Activated naive CD8-positive, alpha-beta T cell (primary cell): ENCODE data around the gene RAD51B.
A peak's percentile ranks its signal among the peaks of the same experiment; 100 is the strongest.

Source experiments
- H3K27ac Mint-ChIP-seq: one replicate; pipeline ENCODE4 v1.8.0; 2021; ENCODE audit warnings: mixed read lengths
- H3K27me3 Mint-ChIP-seq: one replicate; pipeline ENCODE4 v1.8.0; 2021; ENCODE audit warnings: mixed read lengths
- H3K36me3 Mint-ChIP-seq: one replicate; pipeline ENCODE4 v1.8.0; 2021; ENCODE audit warnings: mixed read lengths
- H3K4me1 Mint-ChIP-seq: one replicate; pipeline ENCODE4 v1.8.0; 2021; ENCODE audit warnings: low read depth, mixed read lengths
- H3K4me3 Mint-ChIP-seq: one replicate; pipeline ENCODE4 v1.8.0; 2021; ENCODE audit warnings: mild to moderate bottlenecking, mixed read lengths
- H3K9me3 Mint-ChIP-seq: one replicate; pipeline ENCODE4 v1.8.0; 2021; ENCODE audit warnings: low read depth, mixed read lengths

RAD51B gene

DNA sequence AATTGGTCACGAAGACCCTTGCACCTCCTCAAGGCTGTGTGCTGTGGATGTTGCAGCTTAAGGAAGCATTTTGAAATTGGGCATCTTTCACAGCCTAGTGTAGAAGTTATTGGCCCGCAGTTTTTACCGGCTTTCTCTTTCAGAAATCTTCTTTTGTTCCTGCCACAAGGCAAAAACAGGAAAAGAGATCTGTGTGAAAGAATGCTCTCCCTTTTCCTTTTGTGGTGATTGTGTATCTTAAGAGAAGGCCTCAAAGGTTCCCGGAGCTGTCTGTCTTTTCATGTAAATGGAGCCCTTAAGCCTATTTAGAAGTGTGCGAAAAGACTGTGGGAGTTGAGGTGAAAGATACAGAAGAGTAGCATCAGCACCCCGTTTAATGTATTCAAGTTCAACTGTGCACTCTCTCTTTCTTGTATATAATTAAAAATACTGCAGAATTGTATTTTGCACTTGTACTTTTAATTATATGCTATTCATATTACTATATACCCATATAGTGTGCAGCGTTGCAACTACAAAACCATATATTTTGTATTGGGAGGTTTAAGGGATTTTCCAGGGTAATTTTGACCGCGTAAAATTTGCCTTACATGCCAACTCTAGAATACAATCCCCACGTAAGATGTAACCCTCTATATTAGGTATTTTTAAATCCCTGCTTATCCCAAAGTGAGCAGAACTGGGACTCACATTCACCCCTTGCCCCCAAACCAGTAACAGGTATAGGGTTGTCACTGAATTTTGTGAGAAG lies 441.7 kb downstream of the RAD51B start:
- Mint-ChIP-seq H3K27me3 (no peaks in the 10 kb centered on the region), H3K4me1 (peaks cover 55% of the 10 kb centered on the region), H3K27ac (peak overlapping the region; percentile 76), H3K9me3 (no peaks in the 10 kb centered on the region), H3K36me3 (no peaks in the 10 kb centered on the region), H3K4me3 (peak overlapping the region; percentile 30)

DNA sequence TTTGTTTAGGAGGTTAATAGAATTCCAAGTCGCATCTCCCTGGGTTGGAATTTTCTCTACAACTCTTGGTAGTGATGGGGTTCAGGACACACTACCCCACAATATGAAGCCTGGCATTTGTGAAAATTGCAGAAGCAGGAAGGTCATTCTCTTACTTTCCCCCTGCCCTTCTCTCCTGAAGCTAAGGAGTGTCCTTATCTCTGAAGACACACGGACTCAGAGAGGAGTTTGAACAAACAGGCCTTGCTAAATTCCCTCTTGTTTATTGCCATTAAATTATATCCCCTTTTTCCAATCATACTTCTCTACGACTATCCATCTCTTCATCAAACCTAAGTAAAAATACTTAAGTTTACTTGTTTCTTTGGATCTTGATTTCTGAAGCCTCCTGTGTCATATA lies 443.0 kb downstream of the RAD51B start:
- no peak overlapping the region for H3K4me3 Mint-ChIP-seq
- no peaks in the 10 kb centered on the region for H3K9me3 Mint-ChIP-seq
- peaks cover 56% of the 10 kb centered on the region for H3K4me1 Mint-ChIP-seq
- peak overlapping the region; percentile 54 for H3K27ac Mint-ChIP-seq
- H3K36me3 Mint-ChIP-seq, result no peaks in the 10 kb centered on the region
- H3K27me3 Mint-ChIP-seq, result no peaks in the 10 kb centered on the region

DNA sequence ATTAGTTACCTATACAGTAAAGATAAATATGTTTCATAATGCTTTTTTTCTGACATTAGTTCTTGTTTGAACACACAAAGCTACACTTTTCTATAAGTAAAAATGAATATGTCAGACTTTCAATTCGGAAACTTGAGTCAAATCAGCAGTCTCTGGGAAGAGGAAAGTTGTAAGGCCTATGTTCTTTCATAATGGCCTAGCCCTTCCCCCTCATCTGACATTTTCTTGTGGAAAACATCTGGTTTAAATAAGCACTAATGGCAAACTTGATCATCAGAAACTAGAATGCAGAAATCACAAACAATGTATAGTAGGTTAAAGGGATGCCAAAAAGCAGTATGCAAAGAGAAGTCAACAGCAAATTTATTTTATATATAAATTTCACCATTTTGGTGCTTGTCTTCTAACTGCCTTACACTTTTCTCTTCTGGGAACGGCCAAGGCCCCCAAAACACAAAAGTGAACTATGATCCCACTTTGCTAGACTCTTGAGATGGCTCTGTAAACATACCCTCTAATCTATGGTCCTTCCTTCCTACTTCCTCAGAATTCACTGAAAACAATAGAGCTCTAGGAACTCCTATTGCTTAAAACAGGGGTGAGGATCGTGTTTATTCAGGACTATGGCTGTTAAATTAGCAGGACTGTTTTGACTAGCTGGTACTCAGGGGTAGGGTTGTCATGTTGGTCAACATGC lies 444.1 kb downstream of the RAD51B start:
- Mint-ChIP-seq H3K4me1 (peaks cover 61% of the 10 kb centered on the region), H3K9me3 (no peaks in the 10 kb centered on the region), H3K4me3 (no peak overlapping the region), H3K27ac (no peak overlapping the region), H3K27me3 (no peaks in the 10 kb centered on the region), H3K36me3 (no peaks in the 10 kb centered on the region)

DNA sequence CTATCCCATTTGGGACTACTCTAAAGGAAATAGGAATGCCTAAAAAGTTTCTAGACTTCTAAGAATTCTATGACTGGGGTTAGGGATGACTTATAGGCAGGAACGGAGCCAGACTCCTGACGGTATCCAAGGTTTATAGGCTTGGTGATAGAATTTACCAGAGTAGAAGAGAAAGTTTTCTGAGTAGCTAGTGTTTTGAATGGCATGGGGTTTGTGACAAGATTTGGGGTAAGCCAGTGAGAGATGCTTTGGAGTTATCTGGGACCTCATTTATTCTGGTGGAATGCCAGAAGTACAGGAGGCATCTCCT lies 444.6 kb downstream of the RAD51B start:
- H3K27me3 Mint-ChIP-seq, result no peaks in the 10 kb centered on the region
- H3K36me3 Mint-ChIP-seq, result no peaks in the 10 kb centered on the region
- H3K4me3 Mint-ChIP-seq, result no peak overlapping the region
- peaks cover 62% of the 10 kb centered on the region for H3K4me1 Mint-ChIP-seq
- no peak overlapping the region for H3K27ac Mint-ChIP-seq
- H3K9me3 Mint-ChIP-seq, result no peaks in the 10 kb centered on the region

DNA sequence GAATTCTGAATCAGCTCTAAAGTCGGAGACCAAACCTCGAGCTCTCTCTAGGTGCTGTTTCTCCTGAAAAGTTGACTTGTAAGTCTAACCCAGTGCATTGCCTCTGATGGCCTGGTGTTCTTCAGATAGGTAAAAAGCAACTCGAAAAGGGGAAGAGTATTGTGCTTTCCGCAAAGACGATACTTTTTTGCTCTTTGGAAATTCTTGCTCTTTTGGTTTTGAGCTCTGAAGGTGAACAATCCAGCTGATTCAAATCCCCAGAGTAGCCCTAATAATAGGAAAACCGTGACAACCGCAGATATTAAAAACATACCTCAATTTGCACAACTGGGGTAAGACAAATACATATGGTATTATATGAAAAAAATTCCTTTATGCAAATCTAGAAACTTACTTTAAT lies 447.4 kb downstream of the RAD51B start:
- no peak overlapping the region for H3K4me3 Mint-ChIP-seq
- H3K4me1 Mint-ChIP-seq, result peaks cover 56% of the 10 kb centered on the region
- H3K9me3 Mint-ChIP-seq, result no peaks in the 10 kb centered on the region
- no peaks in the 10 kb centered on the region for H3K27me3 Mint-ChIP-seq
- H3K27ac Mint-ChIP-seq, result no peak overlapping the region
- peaks cover 2% of the 10 kb centered on the region for H3K36me3 Mint-ChIP-seq

DNA sequence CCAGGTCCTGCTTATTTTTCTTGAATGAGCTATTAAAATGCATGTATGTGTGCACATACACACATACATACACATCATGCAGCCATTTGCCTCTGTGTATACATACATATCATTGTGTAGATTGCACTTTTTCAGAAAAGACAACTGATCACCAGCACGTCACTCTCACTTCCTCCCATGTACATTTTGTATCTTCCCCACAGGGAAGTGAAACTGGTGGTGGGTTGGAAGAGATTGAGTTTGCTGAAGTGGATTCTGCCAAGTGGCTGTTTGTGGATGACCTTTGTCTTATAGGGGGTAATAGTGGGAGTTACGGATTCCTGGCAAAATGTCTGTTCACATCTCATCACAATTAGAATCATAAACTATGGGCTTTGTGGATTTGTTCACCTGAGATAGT lies 448.6 kb downstream of the RAD51B start:
- peak overlapping the region; percentile 11 for H3K4me3 Mint-ChIP-seq
- peaks cover 51% of the 10 kb centered on the region for H3K4me1 Mint-ChIP-seq
- no peaks in the 10 kb centered on the region for H3K27me3 Mint-ChIP-seq
- H3K9me3 Mint-ChIP-seq, result no peaks in the 10 kb centered on the region
- peaks cover 2% of the 10 kb centered on the region for H3K36me3 Mint-ChIP-seq
- H3K27ac Mint-ChIP-seq, result peak overlapping the region; percentile 73

DNA sequence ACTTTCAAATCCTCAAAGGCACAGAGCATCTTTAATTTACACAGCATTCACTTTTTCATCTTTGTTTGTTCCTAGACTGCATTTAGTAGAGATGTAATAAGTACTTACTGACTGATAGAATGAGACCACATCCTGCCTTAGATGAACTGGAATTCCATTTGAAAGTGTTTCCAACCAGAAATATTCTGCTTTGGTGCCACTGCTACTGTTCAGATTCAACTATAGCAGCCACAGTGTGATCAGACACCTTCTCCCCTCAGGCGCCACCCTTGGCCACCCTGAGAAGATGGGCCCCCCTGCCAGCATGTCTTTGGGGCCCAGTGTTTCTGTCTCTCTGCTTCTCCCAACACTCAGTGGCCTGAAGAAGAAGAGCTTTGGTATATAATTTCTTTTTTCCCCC lies 449.1 kb downstream of the RAD51B start:
- peaks cover 51% of the 10 kb centered on the region for H3K4me1 Mint-ChIP-seq
- no peaks in the 10 kb centered on the region for H3K27me3 Mint-ChIP-seq
- H3K9me3 Mint-ChIP-seq, result no peaks in the 10 kb centered on the region
- peak overlapping the region; percentile 11 for H3K4me3 Mint-ChIP-seq
- H3K36me3 Mint-ChIP-seq, result peaks cover 2% of the 10 kb centered on the region
- H3K27ac Mint-ChIP-seq, result peak overlapping the region; percentile 73

DNA sequence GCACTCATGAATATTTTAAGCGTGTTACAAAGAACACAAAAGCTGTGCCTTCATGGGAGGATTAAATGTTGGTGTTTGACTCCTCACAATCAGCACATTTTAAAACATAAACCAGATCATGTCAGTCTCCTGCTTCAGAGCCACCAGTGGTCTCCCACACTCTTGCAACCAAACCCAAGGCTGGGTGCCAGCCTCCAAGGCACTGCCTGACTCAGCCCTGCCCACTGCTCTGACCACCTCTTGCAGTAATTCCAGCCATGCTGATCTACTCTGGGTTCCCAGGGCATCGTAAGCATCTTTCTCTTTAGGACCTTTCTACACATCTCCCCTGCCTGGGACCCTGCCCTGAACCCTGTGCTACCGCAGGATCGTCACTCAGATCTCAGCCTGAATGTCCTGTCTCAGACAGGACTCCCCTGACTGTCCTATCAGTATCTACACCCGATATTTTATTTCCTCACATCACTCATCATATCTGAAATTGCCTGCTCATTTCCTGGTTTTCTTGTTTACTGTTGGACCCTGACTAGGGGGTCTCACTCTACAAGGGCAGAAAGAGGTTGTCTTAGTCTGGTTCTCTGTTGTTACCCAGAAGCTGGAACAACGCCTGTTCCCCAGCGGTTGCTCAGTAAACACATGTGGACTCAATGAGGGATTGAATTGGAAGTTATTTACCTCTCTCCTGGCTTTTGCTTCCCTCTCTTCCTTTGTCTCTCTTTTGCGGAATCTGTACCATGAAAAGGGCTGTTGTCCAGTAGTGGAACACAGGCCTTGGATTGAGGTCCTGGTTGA lies 449.8 kb downstream of the RAD51B start:
- peaks cover 2% of the 10 kb centered on the region for H3K36me3 Mint-ChIP-seq
- no peak overlapping the region for H3K4me3 Mint-ChIP-seq
- no peaks in the 10 kb centered on the region for H3K27me3 Mint-ChIP-seq
- H3K27ac Mint-ChIP-seq, result peak overlapping the region; percentile 73
- H3K9me3 Mint-ChIP-seq, result no peaks in the 10 kb centered on the region
- H3K4me1 Mint-ChIP-seq, result peaks cover 54% of the 10 kb centered on the region

DNA sequence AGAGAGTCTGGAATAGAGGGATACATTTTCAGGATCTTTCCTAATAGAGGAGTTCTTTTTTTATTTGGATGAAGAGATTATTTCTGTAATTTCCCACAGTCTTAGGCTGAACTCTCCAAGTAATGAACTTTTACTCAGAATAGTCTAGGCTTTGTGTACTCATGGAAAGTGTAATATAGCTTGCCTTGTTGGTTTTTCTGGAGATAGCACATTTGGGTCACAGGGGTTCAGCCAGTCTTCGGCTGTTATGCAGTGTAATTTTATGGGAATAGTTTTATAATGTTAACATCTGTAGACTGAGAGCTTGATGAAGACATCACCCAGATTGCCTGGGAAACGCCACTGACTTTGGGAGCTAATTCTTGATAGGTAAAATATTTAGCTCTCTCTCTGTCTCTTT lies 450.8 kb downstream of the RAD51B start:
- peaks cover 61% of the 10 kb centered on the region for H3K4me1 Mint-ChIP-seq
- no peaks in the 10 kb centered on the region for H3K27me3 Mint-ChIP-seq
- H3K27ac Mint-ChIP-seq, result no peak overlapping the region
- H3K4me3 Mint-ChIP-seq, result no peak overlapping the region
- H3K36me3 Mint-ChIP-seq, result peaks cover 2% of the 10 kb centered on the region
- no peaks in the 10 kb centered on the region for H3K9me3 Mint-ChIP-seq

DNA sequence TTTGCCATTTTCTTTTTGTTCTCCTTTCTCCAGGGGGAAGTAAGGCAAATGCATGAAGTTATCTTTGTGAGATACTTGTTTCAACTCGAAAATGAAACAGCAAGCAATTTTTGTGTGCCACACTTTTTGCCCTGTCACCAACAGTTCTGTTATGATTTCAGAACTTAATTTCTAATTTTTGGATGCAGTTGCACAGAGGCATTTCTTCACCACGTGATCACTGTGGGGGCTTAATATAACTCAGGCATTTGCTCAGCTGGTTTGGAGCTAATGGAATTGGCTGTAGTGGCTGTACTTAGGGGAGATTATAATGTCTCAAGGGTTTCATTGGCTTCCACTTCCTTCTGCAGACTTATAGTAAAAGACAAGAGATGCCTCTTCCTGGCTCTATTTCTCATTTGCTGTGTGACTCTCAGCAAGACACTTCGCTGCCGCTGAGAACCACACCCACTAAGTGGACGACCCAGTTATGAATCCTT lies 452.4 kb downstream of the RAD51B start:
- Mint-ChIP-seq H3K27me3 (no peaks in the 10 kb centered on the region), H3K27ac (peak overlapping the region; percentile 67), H3K4me1 (peaks cover 74% of the 10 kb centered on the region), H3K9me3 (no peaks in the 10 kb centered on the region), H3K4me3 (no peak overlapping the region), H3K36me3 (peaks cover 2% of the 10 kb centered on the region)

DNA sequence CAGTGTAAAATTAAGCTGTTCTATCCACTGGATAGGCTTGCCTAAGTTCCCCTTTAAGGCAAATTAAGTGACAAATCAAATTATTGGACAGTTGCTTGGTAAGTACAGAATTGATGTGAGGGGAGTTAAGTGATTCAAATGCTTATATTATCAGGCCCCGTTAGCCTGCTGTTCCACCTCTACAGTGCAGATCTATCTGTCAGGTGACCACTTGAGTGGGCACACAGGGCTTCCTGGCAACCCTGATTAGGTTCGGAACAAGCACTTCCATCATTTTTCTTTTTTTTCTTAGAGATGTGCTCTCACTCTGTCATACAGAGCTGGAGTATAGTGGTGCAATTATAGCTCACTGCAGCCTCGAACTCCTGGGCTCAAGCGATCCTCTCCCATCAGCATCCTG lies 453.8 kb downstream of the RAD51B start:
- Mint-ChIP-seq H3K27ac (no peak overlapping the region), H3K4me3 (no peak overlapping the region), H3K4me1 (peaks cover 61% of the 10 kb centered on the region), H3K36me3 (peaks cover 2% of the 10 kb centered on the region), H3K27me3 (no peaks in the 10 kb centered on the region), H3K9me3 (no peaks in the 10 kb centered on the region)

DNA sequence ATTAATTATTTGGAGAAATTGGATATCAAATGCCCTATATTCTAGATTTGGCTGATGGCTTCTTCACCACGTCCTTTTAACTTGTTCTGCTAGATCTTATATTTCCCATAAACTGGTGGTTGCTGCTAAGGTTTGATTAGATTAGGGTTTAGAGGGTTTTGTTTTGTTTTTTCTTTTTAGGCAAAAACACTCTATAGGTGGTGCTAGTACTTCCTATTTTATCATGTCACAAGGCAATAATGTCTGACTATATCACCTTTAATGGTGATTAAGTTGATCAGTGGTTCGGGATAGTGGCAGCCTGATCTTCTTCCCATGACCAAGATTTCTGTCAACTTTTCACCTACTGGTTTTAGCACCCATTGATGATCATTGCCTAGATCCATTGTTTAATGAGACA lies 455.1 kb downstream of the RAD51B start:
- no peaks in the 10 kb centered on the region for H3K27me3 Mint-ChIP-seq
- peaks cover 53% of the 10 kb centered on the region for H3K4me1 Mint-ChIP-seq
- H3K27ac Mint-ChIP-seq, result peak overlapping the region; percentile 90
- no peak overlapping the region for H3K4me3 Mint-ChIP-seq
- no peaks in the 10 kb centered on the region for H3K9me3 Mint-ChIP-seq
- H3K36me3 Mint-ChIP-seq, result peaks cover 2% of the 10 kb centered on the region

DNA sequence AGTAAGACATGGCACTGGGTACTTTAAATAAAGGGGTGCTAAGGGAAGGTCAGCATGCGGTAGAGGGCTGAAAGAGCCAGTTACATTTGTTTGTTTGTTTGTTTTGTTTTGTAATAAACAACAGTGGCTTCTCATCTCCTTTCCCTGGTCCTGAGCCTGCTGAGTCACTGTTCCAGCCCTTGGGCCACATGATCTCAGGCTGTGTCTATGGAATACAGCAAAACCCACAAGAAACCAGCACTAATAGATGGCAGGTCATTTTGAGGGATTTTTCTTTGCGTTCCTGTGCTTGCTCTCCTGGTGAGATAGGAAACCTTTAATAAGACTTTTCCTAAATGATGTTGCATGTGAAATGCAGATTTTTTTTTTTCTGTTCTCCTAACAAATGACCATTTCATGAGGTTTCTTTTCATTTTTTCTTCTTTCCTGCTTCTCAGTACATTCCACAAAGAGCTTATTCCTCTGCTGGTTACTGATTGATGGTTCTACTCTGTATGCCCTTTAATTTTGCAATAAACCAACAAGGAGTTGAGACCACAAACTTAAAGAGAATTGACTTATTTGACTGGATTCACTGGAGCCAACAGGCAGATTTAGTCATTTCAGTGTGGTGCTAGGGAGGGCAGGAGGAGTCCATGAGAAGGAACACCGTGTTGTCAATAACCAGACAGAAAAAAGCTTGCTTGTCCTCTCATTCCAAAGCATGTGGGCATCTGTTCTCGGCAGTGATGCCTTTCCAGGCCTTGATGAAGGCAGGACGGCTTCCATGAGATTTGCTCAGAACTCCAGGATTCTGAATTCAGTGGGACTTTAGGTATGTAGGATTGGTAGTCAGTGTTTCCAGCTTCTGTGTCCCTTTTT lies 459.2 kb downstream of the RAD51B start:
- no peaks in the 10 kb centered on the region for H3K9me3 Mint-ChIP-seq
- no peaks in the 10 kb centered on the region for H3K27me3 Mint-ChIP-seq
- peaks cover 2% of the 10 kb centered on the region for H3K36me3 Mint-ChIP-seq
- no peak overlapping the region for H3K4me3 Mint-ChIP-seq
- peaks cover 74% of the 10 kb centered on the region for H3K4me1 Mint-ChIP-seq
- H3K27ac Mint-ChIP-seq, result peak overlapping the region; percentile 16

DNA sequence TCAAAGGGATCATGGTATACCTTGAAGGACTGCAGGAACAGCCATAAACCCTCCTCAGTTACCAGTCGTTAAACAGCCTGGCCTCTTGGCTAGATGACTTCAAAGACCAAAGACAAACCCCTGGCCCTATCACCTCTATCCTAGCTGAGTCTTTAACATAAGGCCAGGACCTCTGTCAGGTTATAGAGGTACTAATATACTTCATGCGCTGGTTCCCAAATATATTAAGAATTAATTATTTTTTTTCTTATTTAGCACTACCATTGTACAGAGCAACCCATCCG lies 459.8 kb downstream of the RAD51B start:
- no peak overlapping the region for H3K4me3 Mint-ChIP-seq
- peaks cover 2% of the 10 kb centered on the region for H3K36me3 Mint-ChIP-seq
- no peak overlapping the region for H3K27ac Mint-ChIP-seq
- no peaks in the 10 kb centered on the region for H3K9me3 Mint-ChIP-seq
- H3K27me3 Mint-ChIP-seq, result no peaks in the 10 kb centered on the region
- peaks cover 75% of the 10 kb centered on the region for H3K4me1 Mint-ChIP-seq
